Activated B cell treated with CpG ODN at 0.5 μM for 24 hours (primary cell): ENCODE data around the gene SLF1. TPM values are rescaled to one million over a fixed set of nuclear protein-coding genes. Genes with fewer than 3 reads are reported as not detected.
"Not testable (repeated sequence)": the region's sequence is repeated elsewhere in the genome, so short reads cannot be mapped to it uniquely, and the experiment has no call there.

Experiments used
- ATAC-seq: fragments of 200-7000 bp; cut with Tn5 transposase; one replicate; pipeline ENCODE4 v1.10.0; 2021; ENCODE audit warnings: low read depth, mild to moderate bottlenecking, moderate library complexity
- CTCF ChIA-PET: fragments of 350-600 bp; sonication (Branson Sonifier 250); formaldehyde crosslinking; loops from one replicate; lab custom pipeline; 2021; ENCODE audit warnings: antibody characterized with exemption; lab: Charles Lee
- POLR2A ChIA-PET: fragments of 350-600 bp; sonication (Branson Sonifier 250); formaldehyde crosslinking; loops from one replicate; lab custom pipeline; 2021; ENCODE audit warnings: antibody characterized with exemption; lab: Charles Lee
- DNase-seq: peaks from one replicate; pipeline ENCODE4 v3.0.0; 2022
- H3K27ac Mint-ChIP-seq: one replicate; pipeline ENCODE4 v1.8.0; 2020; ENCODE audit warnings: mixed read lengths
- H3K27me3 Mint-ChIP-seq: one replicate; pipeline ENCODE4 v1.8.0; 2021; ENCODE audit warnings: mixed read lengths
- H3K36me3 Mint-ChIP-seq: one replicate; pipeline ENCODE4 v1.8.0; 2021; ENCODE audit warnings: low read depth, mixed read lengths
- H3K4me1 Mint-ChIP-seq: one replicate; pipeline ENCODE4 v1.8.0; 2021; ENCODE audit warnings: mixed read lengths
- H3K4me3 Mint-ChIP-seq: one replicate; pipeline ENCODE4 v1.8.0; 2020; ENCODE audit warnings: mild to moderate bottlenecking, mixed read lengths
- H3K9me3 Mint-ChIP-seq: one replicate; pipeline ENCODE4 v1.8.0; 2020; ENCODE audit warnings: mixed read lengths
- CTCF ChIP-seq: fragments of 200-600 bp; IDR thresholded peaks from one replicate; pipeline ENCODE4 v1.8.0; 2022; ENCODE audit warnings: antibody characterized with exemption, mild to moderate bottlenecking
- intact Hi-C: fragments of 100-400 bp; cut with micrococcal nuclease; formaldehyde crosslinking; loops from one replicate; pipeline ENCODE4 v1.15.1; 2024
- total RNA-seq: library from RNA; stranded (reverse); gene quantifications from 2 replicates; pipeline ENCODE4 v1.2.3, GENCODE V29; 2022

The SLF1 gene
- 7.3 and 12.0 TPM in 2 replicates for total RNA-seq

- H3K4me1 Mint-ChIP-seq, result peaks cover 22% of the 10 kb centered on the region
- H3K9me3 Mint-ChIP-seq, result no peaks in the 10 kb centered on the region
- no peaks in the 10 kb centered on the region for H3K27me3 Mint-ChIP-seq
- H3K27ac Mint-ChIP-seq, result peak within 1 kb of the TSS; percentile 82
- TF ChIP-seq CTCF, result no peak
- ATAC-seq (peak; percentile 94), DNase-seq (peak; percentile 70)
- ChIA-PET CTCF (interaction anchor here (0.6 kb wide), 1 partner anchor 376 kb away, joined by 3 read pairs; no protein-coding TSS in a partner anchor), POLR2A (no interaction called here)
- H3K36me3 Mint-ChIP-seq, result peaks cover 10% of the 10 kb centered on the region
- intact Hi-C loops, result loop anchor here (1.0 to 10.0 kb wide), 4 partner anchors 120 to 936 kb away; partner anchors contain the start of genes ARSK and SKIC3
- H3K4me3 Mint-ChIP-seq, result peak within 1 kb of the TSS; percentile 96
Observed at GRCh38 chr5:94618493-94619328, at the start of gene SLF1, which contains the start of gene KIAA0825. Gene SLF1 (plus strand): TSS chr5:94618669. CDS start chr5:94628811, 10,142 bp downstream. Gene KIAA0825 (minus strand): TSS chr5:94618604. CDS start chr5:94537126, 81,478 bp downstream.

- DNase-seq (no peak), ATAC-seq (no peak)
- POLR2A ChIA-PET, result no interaction called here
- H3K27ac Mint-ChIP-seq, result no peak overlapping the region
- CTCF ChIA-PET, result no interaction called here
- no peaks in the 10 kb centered on the region for H3K9me3 Mint-ChIP-seq
- H3K4me1 Mint-ChIP-seq, result peaks cover 2% of the 10 kb centered on the region
- H3K27me3 Mint-ChIP-seq, result no peaks in the 10 kb centered on the region
- H3K36me3 Mint-ChIP-seq, result no peaks in the 10 kb centered on the region
- TF ChIP-seq CTCF, result no peak
- H3K4me3 Mint-ChIP-seq, result no peak overlapping the region
- intact Hi-C loops, result no loop called here
Observed at GRCh38 chr5:94571415-94571814, 47.1 kb upstream of the SLF1 start.

- H3K36me3 Mint-ChIP-seq, H3K9me3 Mint-ChIP-seq, H3K4me3 Mint-ChIP-seq, intact Hi-C loops, DNase-seq, POLR2A ChIA-PET, H3K27ac Mint-ChIP-seq, ATAC-seq, H3K27me3 Mint-ChIP-seq, CTCF ChIA-PET: not testable (repeated sequence)
- H3K4me1 Mint-ChIP-seq, result peaks cover 16% of the 10 kb centered on the region
Observed at GRCh38 chr5:94573349-94573748, 45.1 kb upstream of the SLF1 start.

- ATAC-seq, result no peak
- ChIA-PET CTCF (no interaction called here), POLR2A (no interaction called here)
- Mint-ChIP-seq H3K9me3 (no peaks in the 10 kb centered on the region), H3K4me1 (peaks cover 25% of the 10 kb centered on the region), H3K27ac (no peak overlapping the region), H3K27me3 (no peaks in the 10 kb centered on the region), H3K36me3 (no peaks in the 10 kb centered on the region), H3K4me3 (no peak overlapping the region)
- TF ChIP-seq CTCF, result no peak
- no peak for DNase-seq
- intact Hi-C loops, result no loop called here
Observed at GRCh38 chr5:94575196-94575595, 43.3 kb upstream of the SLF1 start.

- Mint-ChIP-seq H3K9me3 (no peaks in the 10 kb centered on the region), H3K36me3 (no peaks in the 10 kb centered on the region), H3K4me3 (no peak overlapping the region), H3K27me3 (no peaks in the 10 kb centered on the region), H3K4me1 (peaks cover 23% of the 10 kb centered on the region), H3K27ac (no peak overlapping the region)
- TF ChIP-seq CTCF, result no peak
- intact Hi-C loops, result no loop called here
- ChIA-PET POLR2A (no interaction called here), CTCF (no interaction called here)
- ATAC-seq, result no peak
- no peak for DNase-seq
Observed at GRCh38 chr5:94577466-94578245, 40.8 kb upstream of the SLF1 start.
